MM.1S (cell line): ENCODE data around the gene KCNK5.

ENCODE experiments used
- DNase-seq: peaks from one replicate; pipeline ENCODE4 v3.0.0-alpha.2; 2015
- H2AFZ ChIP-seq: fragments of 300-600 bp; sonication (generic); 2 replicates; pipeline ENCODE4 v1.6.0; 2016; ENCODE audit warnings: antibody characterized with exemption, low read length
- H3F3A ChIP-seq: fragments of 300-600 bp; sonication (generic); 2 replicates; pipeline ENCODE4 v1.6.1; 2016; ENCODE audit warnings: mild to moderate bottlenecking, antibody characterized with exemption, low read length, moderate library complexity, mixed read lengths; ENCODE audit not compliant: insufficient read depth
- H3K27ac ChIP-seq: fragments of 300-600 bp; sonication (generic); 2 replicates; pipeline ENCODE4 v1.5.1; 2016; ENCODE audit warnings: mild to moderate bottlenecking, low read length
- H3K27me3 ChIP-seq: fragments of 300-600 bp; sonication (generic); replicated peaks from 2 replicates; pipeline ENCODE4 v1.6.0; 2016; ENCODE audit warnings: low read length; ENCODE audit not compliant: insufficient read depth
- H3K36me3 ChIP-seq: fragments of 300-600 bp; sonication (generic); replicated peaks from 2 replicates; pipeline ENCODE4 v1.6.1; 2016; ENCODE audit warnings: mild to moderate bottlenecking, low read length, mixed read lengths; ENCODE audit not compliant: insufficient read depth
- H3K4me1 ChIP-seq: fragments of 300-600 bp; sonication (generic); 2 replicates; pipeline ENCODE4 v1.6.1; 2016; ENCODE audit warnings: low read length, mixed read lengths
- H3K4me2 ChIP-seq: fragments of 300-600 bp; sonication (generic); 2 replicates; pipeline ENCODE4 v1.6.0; 2016; ENCODE audit warnings: low read depth, low read length
- H3K4me3 ChIP-seq: fragments of 300-600 bp; sonication (generic); 2 replicates; pipeline ENCODE4 v1.5.1; 2016; ENCODE audit warnings: low read length, mixed read lengths
- H3K79me2 ChIP-seq: fragments of 300-600 bp; sonication (generic); 2 replicates; pipeline ENCODE4 v1.6.1; 2016; ENCODE audit warnings: mixed run types, low read length, mixed read lengths
- H3K9ac ChIP-seq: fragments of 300-600 bp; sonication (generic); 2 replicates; pipeline ENCODE4 v1.6.1; 2016; ENCODE audit warnings: low read length, mixed read lengths
- H3K9me2 ChIP-seq: fragments of 300-600 bp; sonication (generic); replicated peaks from 2 replicates; pipeline ENCODE4 v1.6.1; 2016; ENCODE audit warnings: mild to moderate bottlenecking, low read length, mixed read lengths; ENCODE audit not compliant: insufficient read depth
- H3K9me3 ChIP-seq: fragments of 300-600 bp; sonication (generic); replicated peaks from 2 replicates; pipeline ENCODE4 v1.6.1; 2016; ENCODE audit warnings: mild to moderate bottlenecking, low read length, mixed read lengths; ENCODE audit not compliant: insufficient read depth
- H4K20me1 ChIP-seq: fragments of 300-600 bp; sonication (generic); 2 replicates; pipeline ENCODE4 v1.6.1; 2016; ENCODE audit warnings: mild to moderate bottlenecking, low read length, moderate library complexity, mixed read lengths; ENCODE audit not compliant: insufficient read depth
- CTCF ChIP-seq: fragments of 300-600 bp; sonication (generic); IDR thresholded peaks from 2 replicates; pipeline ENCODE4 v1.5.1; 2016; ENCODE audit warnings: antibody characterized with exemption, low read length, mixed read lengths
- EZH2 ChIP-seq: fragments of 300-600 bp; sonication (generic); optimal IDR thresholded peaks from 2 replicates; pipeline ENCODE3; 2017; ENCODE audit warnings: low read depth, mild to moderate bottlenecking, antibody characterized with exemption, low read length, mixed read lengths
- EZH2phosphoT487 ChIP-seq: fragments of 300-600 bp; sonication (generic); IDR thresholded peaks from 2 replicates; pipeline ENCODE4 v1.6.1; 2018; ENCODE audit warnings: antibody characterized with exemption, low read length

Gene KCNK5

GRCh38 chr6:39268721-39269120 lies 39.4 kb upstream of the KCNK5 start:
- H3K27me3 ChIP-seq = no peaks in the 10 kb centered on the region
- no peak for DNase-seq
- no peak overlapping the region for H3K4me2 ChIP-seq
- H3K4me3 ChIP-seq = no peak overlapping the region
- H3K36me3 ChIP-seq = no peaks in the 10 kb centered on the region
- H3K27ac ChIP-seq = no peak overlapping the region
- H3K9ac ChIP-seq = no peak overlapping the region
- H3F3A ChIP-seq = no peaks in the 10 kb centered on the region
- H2AFZ ChIP-seq = no peak overlapping the region
- H3K9me2 ChIP-seq = no peaks in the 10 kb centered on the region
- H3K4me1 ChIP-seq = no peaks in the 10 kb centered on the region
- H4K20me1 ChIP-seq = no peaks in the 10 kb centered on the region
- TF ChIP-seq EZH2phosphoT487 (no peak), EZH2 (no peak), CTCF (no peak)
- H3K9me3 ChIP-seq = no peaks in the 10 kb centered on the region
- H3K79me2 ChIP-seq = no peaks in the 10 kb centered on the region

GRCh38 chr6:39268171-39268570 lies 38.9 kb upstream of the KCNK5 start:
- no peak overlapping the region for H3K9ac ChIP-seq
- no peaks in the 10 kb centered on the region for H3K9me3 ChIP-seq
- H3K79me2 ChIP-seq = no peaks in the 10 kb centered on the region
- no peaks in the 10 kb centered on the region for H3K36me3 ChIP-seq
- H3K4me3 ChIP-seq = no peak overlapping the region
- H3K9me2 ChIP-seq = no peaks in the 10 kb centered on the region
- H3K4me2 ChIP-seq = no peak overlapping the region
- no peaks in the 10 kb centered on the region for H3K4me1 ChIP-seq
- H2AFZ ChIP-seq = no peak overlapping the region
- no peaks in the 10 kb centered on the region for H3F3A ChIP-seq
- no peaks in the 10 kb centered on the region for H3K27me3 ChIP-seq
- TF ChIP-seq EZH2 (no peak), EZH2phosphoT487 (no peak), CTCF (no peak)
- no peak overlapping the region for H3K27ac ChIP-seq
- H4K20me1 ChIP-seq = no peaks in the 10 kb centered on the region
- DNase-seq = no peak

- no peak overlapping the region for H2AFZ ChIP-seq
- no peak overlapping the region for H3K4me2 ChIP-seq
- H3K36me3 ChIP-seq = no peaks in the 10 kb centered on the region
- H3K4me3 ChIP-seq = no peak overlapping the region
- H3K9ac ChIP-seq = no peak overlapping the region
- no peaks in the 10 kb centered on the region for H3K9me2 ChIP-seq
- H3K9me3 ChIP-seq = no peaks in the 10 kb centered on the region
- DNase-seq = no peak
- H3F3A ChIP-seq = no peaks in the 10 kb centered on the region
- no peaks in the 10 kb centered on the region for H3K79me2 ChIP-seq
- H3K27me3 ChIP-seq = no peaks in the 10 kb centered on the region
- TF ChIP-seq EZH2phosphoT487 = no peak
- TF ChIP-seq EZH2 = no peak
- no peak for TF ChIP-seq CTCF
- no peak overlapping the region for H3K27ac ChIP-seq
- H4K20me1 ChIP-seq = no peaks in the 10 kb centered on the region
- H3K4me1 ChIP-seq = no peaks in the 10 kb centered on the region
Measured at GRCh38 chr6:39266782-39267355, 37.6 kb upstream of the KCNK5 start.
